ENCODE results near the gene TNKS2.

DNA sequence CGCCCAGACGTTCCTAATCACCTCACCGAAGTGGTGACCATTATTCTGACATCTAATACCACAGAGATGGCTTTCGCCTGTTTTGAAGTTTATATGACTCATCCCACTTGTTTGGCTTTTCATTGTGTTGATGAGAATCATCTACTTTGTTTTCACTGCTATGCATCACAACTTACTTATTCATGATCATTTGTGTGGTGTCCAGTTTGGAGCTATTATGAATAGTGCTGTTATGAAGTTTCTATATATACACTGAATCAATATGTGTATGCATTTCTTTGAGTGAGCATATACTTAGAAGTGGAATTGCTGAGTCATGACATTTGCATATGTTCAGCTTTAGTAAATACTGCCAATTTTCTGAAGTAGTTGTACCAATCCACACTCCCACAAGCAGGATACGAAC lies 38.6 kb upstream of the TNKS2 start:
- TF ChIP-seq CTCF (IDR thresholded peaks at IDR 0.05), result no peak
- TF ChIP-seq POLR2A (IDR thresholded peaks at IDR 0.05), result no peak
